ENCODE measurements around the gene RAB6B. TPM values are rescaled to one million over a fixed set of nuclear protein-coding genes. Genes with fewer than 3 reads are reported as not detected.

RAB6B gene
- polyA plus RNA-seq = 2.2 to 5.5 TPM (median 2.9 TPM) in 3 replicates
- 2.1 TPM for polyA plus RNA-seq (2011; ENCODE audit: low read depth)
- 5.9 and 6.5 TPM in 2 replicates for polyA plus RNA-seq (2011; cell fraction: cytosol; rRNA removed)
- polyA plus RNA-seq (2011; cell fraction: nucleus; rRNA removed) = 6.3 and 7.9 TPM in 2 replicates
- polyA plus RNA-seq (2012; ENCODE audit: low replicate concordance) = 1.6 and 4.3 TPM in 2 replicates
- polyA minus RNA-seq = 2.0 to 9.2 TPM (median 6.3 TPM) in 3 replicates
- polyA minus RNA-seq (2011; cell fraction: cytosol; rRNA and poly(A)+ RNA removed) = 2.7 TPM
- polyA minus RNA-seq (2011; cell fraction: nucleus; rRNA and poly(A)+ RNA removed) = 3.4 and 4.8 TPM in 2 replicates

- TF ChIP-seq CTCF (optimal IDR thresholded peaks at IDR 0.05 in 1 of 3, IDR thresholded peaks at IDR 0.05 in 1 of 3, conservative IDR thresholded peaks at IDR 0.05 in 1 of 3; ENCODE audit: extremely low read depth in 1 of 3, insufficient read depth in 2 of 3, low read length in 3 of 3) (no peak), EZH2 (IDR thresholded peaks at IDR 0.05; ENCODE audit: low read length) (no peak)
- Histone ChIP-seq H4K20me1 (ENCODE audit: control insufficient read depth, extremely low read depth, insufficient read depth, low read length) (no peaks in the 10 kb centered on the region), H3K36me3 (ENCODE audit: control insufficient read depth in 2 of 2, extremely low read depth in 1 of 2, insufficient read depth in 2 of 2, low read length in 2 of 2) (no peaks in the 10 kb centered on the region), H2AFZ (ENCODE audit: control insufficient read depth, low read length) (peak within 1 kb of the TSS; percentile 65), H3K9me1 (ENCODE audit: control insufficient read depth, extremely low read depth, insufficient read depth, low read length) (no peaks in the 10 kb centered on the region), H3K4me2 (ENCODE audit: control insufficient read depth, extremely low read depth, insufficient read depth, low read depth, low read length) (peak within 1 kb of the TSS; percentile 67), H3K4me3 (ENCODE audit: control insufficient read depth in 2 of 3, extremely low read depth in 1 of 3, insufficient read depth in 2 of 3, low read depth in 1 of 3, low read length in 3 of 3) (peak within 1 kb of the TSS; percentile 56 to 73 (median 61)), H3K27ac (ENCODE audit: control insufficient read depth, insufficient read depth, low read length) (no peak within 1 kb of the TSS), H3K27me3 (ENCODE audit: control insufficient read depth, extremely low read depth, insufficient read depth, low read length) (peaks cover 50% of the 10 kb centered on the region), H3K79me2 (ENCODE audit: control insufficient read depth, insufficient read depth, low read length) (no peaks in the 10 kb centered on the region), H3K4me1 (ENCODE audit: control insufficient read depth, extremely low read depth, insufficient read depth, low read length) (no peaks in the 10 kb centered on the region), H3K9me3 (ENCODE audit: control insufficient read depth, low read depth, low read length) (no peaks in the 10 kb centered on the region), H3K9ac (ENCODE audit: control insufficient read depth, extremely low read depth, insufficient read depth, low read length) (peak within 1 kb of the TSS; percentile 31)
- no peak for FAIRE-seq
- no peak for DNase-seq (ENCODE audit: low read depth, low spot score)
- dilution Hi-C loops (cut with MboI; ENCODE audit: extremely low pct_ligation_motif_present, low sequenced_read_pairs) = no loop called here
Observed at GRCh38 chr3:133895208-133896001, at the start of gene RAB6B. TSS of gene RAB6B (minus strand) at chr3:133895882. CDS start at chr3:133895466, 416 bp downstream.

- Histone ChIP-seq H3K9ac (ENCODE audit: control insufficient read depth, extremely low read depth, insufficient read depth, low read length) (no peak overlapping the region), H3K9me3 (ENCODE audit: control insufficient read depth, low read depth, low read length) (no peaks in the 10 kb centered on the region), H3K79me2 (ENCODE audit: control insufficient read depth, insufficient read depth, low read length) (no peaks in the 10 kb centered on the region), H3K4me1 (ENCODE audit: control insufficient read depth, extremely low read depth, insufficient read depth, low read length) (peaks cover 30% of the 10 kb centered on the region), H3K36me3 (ENCODE audit: control insufficient read depth in 2 of 2, extremely low read depth in 1 of 2, insufficient read depth in 2 of 2, low read length in 2 of 2) (no peaks in the 10 kb centered on the region), H3K4me3 (ENCODE audit: control insufficient read depth in 2 of 3, extremely low read depth in 1 of 3, insufficient read depth in 2 of 3, low read depth in 1 of 3, low read length in 3 of 3) (peak overlapping the region in 1 of 3 experiments; percentile 9), H3K27ac (ENCODE audit: control insufficient read depth, insufficient read depth, low read length) (no peak overlapping the region), H2AFZ (ENCODE audit: control insufficient read depth, low read length) (peak overlapping the region; percentile 12), H3K27me3 (ENCODE audit: control insufficient read depth, extremely low read depth, insufficient read depth, low read length) (peaks cover 73% of the 10 kb centered on the region), H3K9me1 (ENCODE audit: control insufficient read depth, extremely low read depth, insufficient read depth, low read length) (no peaks in the 10 kb centered on the region), H4K20me1 (ENCODE audit: control insufficient read depth, extremely low read depth, insufficient read depth, low read length) (peaks cover 14% of the 10 kb centered on the region), H3K4me2 (ENCODE audit: control insufficient read depth, extremely low read depth, insufficient read depth, low read depth, low read length) (peak overlapping the region; percentile 60)
- TF ChIP-seq EZH2 (IDR thresholded peaks at IDR 0.05; ENCODE audit: low read length) = no peak
- no peak for TF ChIP-seq CTCF (optimal IDR thresholded peaks at IDR 0.05 in 1 of 3, IDR thresholded peaks at IDR 0.05 in 1 of 3, conservative IDR thresholded peaks at IDR 0.05 in 1 of 3; ENCODE audit: extremely low read depth in 1 of 3, insufficient read depth in 2 of 3, low read length in 3 of 3)
- FAIRE-seq (peak; percentile 94), DNase-seq (ENCODE audit: low read depth, low spot score) (peak; percentile 76)
- dilution Hi-C loops (cut with MboI; ENCODE audit: extremely low pct_ligation_motif_present, low sequenced_read_pairs) = no loop called here
Observed at GRCh38 chr3:133944641-133945380, 49.1 kb upstream of the RAB6B start.
